K562 (cell line): Measurements from ENCODE around the gene P2RY14. TPM values are rescaled to one million over a fixed set of nuclear protein-coding genes. Genes with fewer than 3 reads are reported as not detected.

ENCODE experiments used
- ATAC-seq: fragments of 200-7000 bp; cut with Tn5 transposase; 3 replicates; pipeline ENCODE4 v1.9.1; 2020; ENCODE audit warnings: moderate library complexity
- BruUV-seq: library from RNA; stranded (reverse); fragments of 400-500 nt; replicated peaks from 2 replicates; lab custom pipeline; 2021; lab: Mats Ljungman, UMichigan
- CTCF ChIA-PET: fragments of 300-600 bp; formaldehyde crosslinking; extraction: SDS; loops from one replicate; lab custom pipeline; 2021; ENCODE audit warnings: low intra/inter-chr PET ratio; lab: Yijun Ruan, JAX
- POLR2A ChIA-PET: fragments of 300-600, 350-650 bp; sonication (Branson Sonifier 250); formaldehyde crosslinking; extraction: SDS; loops from one replicate; lab custom pipeline; 2021; ENCODE audit warnings: antibody characterized with exemption, inconsistent platforms; lab: Yijun Ruan, JAX
- DNase-seq, 4 experiments: peaks; one replicate each; pipeline versions ENCODE4 v3.0.0 to v3.0.0-alpha.2; 2011 to 2018; ENCODE audit warnings: low spot score in 3 of 4, mixed read lengths in 3 of 4; ENCODE audit errors: extremely low read depth in 1 of 4
- FAIRE-seq: peaks from 2 replicates; lab custom pipeline; 2011; peaks lifted over from hg19 to GRCh38; lab: Jason Lieb, UNC
- H2AFZ ChIP-seq: 2 replicates; pipeline ENCODE4 v1.6.0; 2011; ENCODE audit warnings: low read depth, low read length, control low read depth, inconsistent platforms
- H3K27ac ChIP-seq: fragments of 200-600 bp; 3 replicates; pipeline ENCODE4 v1.8.0; 2011; ENCODE audit warnings: low read depth, mild to moderate bottlenecking, control low read depth, inconsistent platforms, low read length, moderate library complexity, mixed read lengths; ENCODE audit errors: extremely low read depth
- H3K27me3 ChIP-seq, 2 experiments: fragments of 300-600 bp in 1 of 2; 2 replicates in 1 of 2; 3 replicates in 1 of 2; pipeline versions ENCODE4 v1.6.0 to v1.8.0; 2011; ENCODE audit warnings: inconsistent platforms in 2 of 2, low read length in 2 of 2, mild to moderate bottlenecking in 1 of 2, mixed read lengths in 1 of 2, moderate library complexity in 1 of 2; ENCODE audit not compliant: control insufficient read depth in 2 of 2, insufficient read depth in 2 of 2
- H3K36me3 ChIP-seq: fragments of 300-600 bp; 3 replicates; pipeline ENCODE4 v1.8.0; 2011; ENCODE audit warnings: mild to moderate bottlenecking, low read length, inconsistent platforms; ENCODE audit not compliant: control insufficient read depth, insufficient read depth
- H3K4me1 ChIP-seq, 2 experiments: fragments of 200-600 bp in 1 of 2; replicated peaks in 1 of 2; 2 replicates in 1 of 2; 3 replicates in 1 of 2; pipeline versions ENCODE4 v1.5.1 to v1.8.0; 2011; ENCODE audit warnings: inconsistent platforms in 2 of 2, low read length in 2 of 2, mild to moderate bottlenecking in 1 of 2, mixed read lengths in 1 of 2, moderate library complexity in 1 of 2; ENCODE audit not compliant: control insufficient read depth in 2 of 2, insufficient read depth in 2 of 2
- H3K4me2 ChIP-seq: 2 replicates; pipeline ENCODE4 v1.6.1; 2011; ENCODE audit warnings: low read length, control low read depth, inconsistent platforms, mixed read lengths; ENCODE audit not compliant: insufficient read depth
- H3K4me3 ChIP-seq: fragments of 200-600 bp; sonication (generic), shearing (Covaris generic); 2 replicates; pipeline ENCODE4 v1.5.1; 2016; ENCODE audit warnings: control low read depth, inconsistent platforms
- H3K79me2 ChIP-seq: fragments of 200-600 bp; 3 replicates; pipeline ENCODE4 v1.8.0; 2011; ENCODE audit warnings: low read length, inconsistent platforms; ENCODE audit not compliant: control insufficient read depth, insufficient read depth
- H3K9ac ChIP-seq, 2 experiments: 2 replicates each; pipeline versions ENCODE4 v1.6.0 to v1.6.1; 2011; ENCODE audit warnings: low read depth in 2 of 2, low read length in 2 of 2, control low read depth in 1 of 2, inconsistent platforms in 1 of 2, mild to moderate bottlenecking in 1 of 2, mixed read lengths in 1 of 2; ENCODE audit not compliant: insufficient read depth in 1 of 2
- H3K9me1 ChIP-seq: one replicate; pipeline ENCODE4 v1.6.0; 2011; ENCODE audit warnings: inconsistent platforms, mild to moderate bottlenecking, low read length, moderate library complexity; ENCODE audit not compliant: control insufficient read depth, insufficient read depth
- H3K9me3 ChIP-seq: replicated peaks from 2 replicates; pipeline ENCODE4 v1.5.1; 2011; ENCODE audit warnings: low read depth, low read length, inconsistent platforms; ENCODE audit not compliant: control insufficient read depth, insufficient read depth
- H4K20me1 ChIP-seq: replicated peaks from 2 replicates; pipeline ENCODE4 v1.6.1; 2011; ENCODE audit warnings: low read length, inconsistent platforms, mixed read lengths; ENCODE audit not compliant: control insufficient read depth, insufficient read depth
- GTF2A2 ChIP-seq: IDR thresholded peaks from 2 replicates; pipeline ENCODE4 v1.6.1; 2016; ENCODE audit warnings: mild to moderate bottlenecking, missing genetic modification characterization, missing compliant biosample characterization
- HBP1 ChIP-seq: fragments of 450-650 bp; formaldehyde crosslinking; IDR thresholded peaks from 2 replicates; pipeline ENCODE4 v1.4.0; 2022; ENCODE audit warnings: missing genetic modification characterization
- MAFK ChIP-seq: IDR thresholded peaks from 2 replicates; pipeline ENCODE4 v1.6.1; 2011; ENCODE audit warnings: low read length, improper control_type of control experiment
- NFE2L1 ChIP-seq: fragments of 450-650 bp; IDR thresholded peaks from 2 replicates; pipeline ENCODE4 v1.6.1; 2016; ENCODE audit warnings: missing genetic modification characterization, low read depth, mild to moderate bottlenecking, missing compliant biosample characterization, moderate library complexity, borderline replicate concordance
- POLR2AphosphoS2 ChIP-seq: IDR thresholded peaks from 2 replicates; pipeline ENCODE4 v1.6.1; 2012; ENCODE audit warnings: low read length, improper control_type of control experiment
- SMARCA4 ChIP-seq: fragments of 450-650 bp; IDR thresholded peaks from 2 replicates; pipeline ENCODE4 v1.6.1; 2016
- ZBTB11 ChIP-seq, 3 experiments: fragments of 200-800 bp in 1 of 3; fragments of 250-450 bp in 1 of 3; fragments of 450-650 bp in 1 of 3; sonication (Bioruptor Pico) in 1 of 3; sonication (Bioruptor generic) in 1 of 3; formaldehyde crosslinking in 1 of 3; IDR thresholded peaks; 2 replicates each; pipeline versions ENCODE4 v1.6.1 to v1.8.0; 2016 to 2022; ENCODE audit warnings: mild to moderate bottlenecking in 2 of 3, missing genetic modification characterization in 2 of 3, missing compliant biosample characterization in 1 of 3, moderate library complexity in 1 of 3
- ZNF24 ChIP-seq: fragments of 450-650 bp; IDR thresholded peaks from 2 replicates; pipeline ENCODE4 v1.6.1; 2016
- ZNF324 ChIP-seq: fragments of 250-450 bp; sonication (Bioruptor Pico); IDR thresholded peaks from 2 replicates; pipeline ENCODE4 v1.4.0; 2020; ENCODE audit warnings: mild to moderate bottlenecking
- ZNF644 ChIP-seq: fragments of 200-800 bp; sonication (Bioruptor generic); IDR thresholded peaks from 2 replicates; pipeline ENCODE4 v1.6.1; 2016; ENCODE audit warnings: low read depth, missing genetic modification characterization, missing compliant biosample characterization
- WGBS: fragments of 100-300 bp; shearing (Covaris generic); methylation state at CpG from one replicate; pipeline ENCODE4 v1.1.6; 2016; ENCODE audit warnings: low coverage, mixed read lengths; ENCODE audit not compliant: insufficient coverage; ENCODE audit errors: missing lambda C conversion rate; 5-methylcytosine and 5-hydroxymethylcytosine counted together
- in situ Hi-C: fragments of 300-500 bp; cut with MboI; formaldehyde crosslinking; loops from 4 replicates; pipeline ENCODE4 v1.15.0; 2018; ENCODE audit warnings: inconsistent platforms, mixed read lengths
- intact Hi-C: fragments of 100-400 bp; cut with micrococcal nuclease; formaldehyde crosslinking; loops from 2 replicates; pipeline ENCODE4 v1.14.2; 2022
- polyA plus RNA-seq, 8 experiments: library from polyadenylated mRNA; depleted of rRNA in 4 of 8; stranded (reverse) in 5 of 8; unstranded in 3 of 8; fragments of >200 nt; fragmentation: Nextera tagmentation in 2 of 8; fragmentation: Illumina TruSeq in 1 of 8; extraction: Ambion mirVana in 2 of 8; extraction: Trizol in 1 of 8; gene quantifications; 2 replicates each; pipeline versions ENCODE4 v1.2.1 to v1.2.3, GENCODE V29; 2011 to 2014; ENCODE audit warnings: inconsistent platforms in 1 of 8, missing spikeins in 1 of 8
- total RNA-seq, 7 experiments: library from RNA; depleted of rRNA in 6 of 7; stranded (reverse); fragments of >200 nt in 6 of 7; fragmentation: Illumina TruSeq in 2 of 7; extraction: Trizol in 2 of 7; gene quantifications; 2 replicates each; pipeline versions ENCODE4 v1.2.1 to v1.2.3, GENCODE V29; 2011 to 2021; ENCODE audit warnings: low replicate concordance in 1 of 7

P2RY14 gene
- total and polyA plus RNA-seq, 9 of the 15 experiments (the other 6 are each of a cell fraction or from before 2014, with no cell fraction given): not detected

- no peak for TF ChIP-seq NFE2L1
Measured at GRCh38 chr3:151206201-151206600, 72.1 kb downstream of the P2RY14 start (continued).

GRCh38 chr3:151205482-151205881 is 72.9 kb downstream of the P2RY14 start:
- Histone ChIP-seq H3K36me3 (no peaks in the 10 kb centered on the region), H3K4me3 (no peak overlapping the region), H3K9me1 (no peaks in the 10 kb centered on the region), H3K79me2 (no peaks in the 10 kb centered on the region), H3K9ac (no peak overlapping the region), H3K4me1 (no peaks in the 10 kb centered on the region), H2AFZ (no peak overlapping the region), H3K9me3 (no peaks in the 10 kb centered on the region), H3K27me3 (no peaks in the 10 kb centered on the region; a peak in 2 of 5 replicates), H4K20me1 (no peaks in the 10 kb centered on the region), H3K27ac (no peak overlapping the region), H3K4me2 (no peak overlapping the region)
- ATAC-seq: no peak
- ChIA-PET CTCF (no interaction called here), POLR2A (no interaction called here)
- BruUV-seq: no TSS peak
- no peak for DNase-seq
- 1% methylated on average over 6 of the region's 6 CpGs for WGBS
- TF ChIP-seq POLR2AphosphoS2: no peak
- TF ChIP-seq GTF2A2 (tag): no peak
- TF ChIP-seq ZBTB11 (CRISPR knock-in tag; IDR thresholded peaks at IDR 0.05): no peak
- TF ChIP-seq HBP1 (CRISPR knock-in tag): no peak
- TF ChIP-seq ZNF324 (CRISPR knock-in tag): no peak
- no peak for TF ChIP-seq ZNF644 (tag)
- no peak for TF ChIP-seq ZNF24
- TF ChIP-seq MAFK: no peak
- TF ChIP-seq SMARCA4: no peak
- intact Hi-C loops (no loop called here), in situ Hi-C loops (no loop called here)
- FAIRE-seq: no peak
